HK-2 (cell line): ENCODE results near the gene DOCK3.
"Not testable (repeated sequence)": the region's sequence is repeated elsewhere in the genome, so short reads cannot be mapped to it uniquely, and the experiment has no call there.

ENCODE experiments used
- DNase-seq: peaks from one replicate; pipeline ENCODE4 v3.0.0-alpha.2; 2018; ENCODE audit not compliant: unreplicated experiment

Gene DOCK3

GRCh38 chr3:50983887-50984286, 309.2 kb downstream of the DOCK3 start:
- no peak for DNase-seq

- DNase-seq, result no peak
Measured at GRCh38 chr3:50985893-50986292, 311.2 kb downstream of the DOCK3 start.

GRCh38 chr3:50986726-50987125, 312.0 kb downstream of the DOCK3 start:
- DNase-seq, result no peak

DNA sequence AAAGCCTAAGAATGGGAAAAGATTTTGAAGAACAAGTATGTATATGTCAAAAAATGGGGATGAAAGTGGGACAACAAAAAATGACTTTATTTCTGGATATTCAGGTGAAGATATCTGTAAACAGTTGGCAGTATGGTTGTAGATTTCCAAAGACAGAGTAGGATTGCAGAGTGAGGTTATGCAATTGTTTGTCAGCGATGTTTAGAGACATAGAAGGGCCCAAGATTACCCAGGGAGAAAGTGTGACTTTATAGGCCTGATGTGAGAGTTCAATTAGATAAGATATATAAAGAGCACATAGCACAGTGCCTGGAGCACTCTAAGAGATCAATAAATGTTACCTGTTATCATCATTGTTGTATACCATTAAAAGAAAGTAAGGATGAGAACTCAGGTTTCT, 319.8 kb downstream of the DOCK3 start:
- no peak for DNase-seq

GRCh38 chr3:50995085-50995824, 320.5 kb downstream of the DOCK3 start:
- no peak for DNase-seq

DNA sequence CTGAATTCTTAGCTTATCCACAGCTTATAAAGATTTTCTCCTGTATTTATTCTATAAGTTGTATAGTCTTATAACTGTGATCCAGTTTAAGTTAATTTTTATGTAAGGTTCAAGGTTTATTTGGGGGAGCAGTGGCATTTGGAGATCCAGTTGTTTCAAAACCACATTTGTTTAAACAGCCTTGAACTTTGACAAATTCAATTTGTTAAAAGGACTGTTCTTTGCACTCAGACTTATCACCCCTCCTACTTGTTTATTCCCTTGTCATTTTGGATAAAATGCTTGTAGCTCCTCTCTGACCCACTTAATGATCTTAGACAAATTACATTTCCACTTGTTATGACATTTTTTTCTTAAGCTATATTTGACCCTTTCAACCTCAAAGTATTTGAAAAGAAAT, 327.8 kb downstream of the DOCK3 start:
- no peak for DNase-seq

- no peak for DNase-seq
Measured at GRCh38 chr3:51004235-51004634, 329.5 kb downstream of the DOCK3 start.

DNA sequence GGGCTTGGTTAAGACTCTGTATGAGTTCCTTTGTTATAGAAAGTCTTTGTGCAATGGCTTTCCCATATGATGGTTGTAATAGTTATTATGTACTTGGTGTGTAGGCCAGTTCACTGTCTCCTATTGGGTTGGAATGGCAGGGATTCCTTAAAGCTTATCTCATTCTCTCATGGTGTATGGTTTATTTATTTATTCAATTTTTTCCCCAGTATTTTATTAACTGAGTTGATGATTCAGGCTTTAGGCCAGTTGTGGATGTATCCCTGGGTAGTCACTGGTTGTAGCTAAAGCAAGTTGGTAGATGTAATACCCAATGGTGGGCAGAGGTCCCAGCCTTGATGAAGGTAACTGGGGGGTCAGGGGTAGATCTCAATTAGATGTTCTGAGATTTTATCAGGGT, 349.4 kb downstream of the DOCK3 start:
- DNase-seq, result no peak

DNA sequence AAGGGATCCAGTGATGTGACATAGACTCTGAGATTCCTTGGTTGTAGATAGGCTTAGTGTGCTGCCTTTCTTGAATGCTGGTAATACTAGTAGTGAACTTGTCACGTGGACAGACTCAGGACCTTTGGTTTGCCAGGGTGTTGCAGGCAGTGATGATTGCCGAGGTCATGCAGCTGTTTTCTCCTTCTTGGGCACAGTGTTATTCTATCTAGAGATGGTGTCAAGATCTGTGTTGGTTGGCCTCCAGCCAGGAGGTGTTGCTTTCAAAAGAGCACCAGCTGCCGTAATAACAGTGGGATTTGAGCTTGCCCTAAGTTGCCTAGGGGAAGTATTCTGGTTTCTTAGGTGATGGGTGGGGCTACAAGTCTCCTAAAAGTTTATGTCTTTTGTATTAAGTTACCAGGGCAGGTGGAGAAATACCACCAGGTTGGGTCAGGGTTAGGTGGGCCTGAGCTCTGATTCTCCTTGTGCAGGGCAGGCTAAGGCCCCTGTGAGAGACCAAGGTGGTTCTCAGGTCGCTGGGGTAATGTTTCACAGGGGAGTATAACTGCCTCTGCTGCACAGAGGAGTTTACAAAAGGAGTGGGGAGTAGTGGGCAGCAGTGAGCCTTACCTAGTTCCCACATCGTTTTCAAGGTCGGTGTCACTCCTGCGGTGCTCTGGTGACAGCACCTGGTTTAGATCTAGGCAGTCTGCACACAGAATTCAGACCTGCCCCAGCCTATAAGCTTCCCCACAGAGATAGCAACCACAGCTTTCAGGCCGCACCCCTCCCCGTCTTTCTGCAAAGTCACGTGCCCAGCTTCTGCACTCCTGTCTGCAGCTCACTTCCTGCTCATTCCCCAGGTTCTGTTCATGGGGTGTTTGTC, 350.3 kb downstream of the DOCK3 start:
- DNase-seq, result no peak

- DNase-seq, result no peak
Measured at GRCh38 chr3:51031666-51032065, 356.9 kb downstream of the DOCK3 start.

DNA sequence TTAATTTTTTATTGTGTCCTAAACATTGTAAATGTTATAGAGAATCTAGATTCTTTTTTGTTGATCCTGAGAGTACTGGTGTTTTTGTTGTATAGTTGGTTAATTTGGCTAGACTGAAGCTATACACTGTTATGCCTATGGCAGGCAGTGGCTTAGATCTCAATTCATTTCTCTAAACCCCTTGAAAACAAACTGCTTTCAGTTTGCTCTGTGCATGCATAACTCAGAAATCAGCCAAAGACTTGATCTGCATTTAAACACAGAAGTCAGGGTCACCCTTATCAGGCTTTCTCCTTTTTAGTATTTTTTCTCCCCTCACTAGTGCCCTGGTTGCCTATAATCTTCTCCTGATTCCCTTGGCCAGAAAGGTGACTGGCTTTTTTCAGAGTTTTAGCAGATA, 360.9 kb downstream of the DOCK3 start:
- DNase-seq, result no peak

DNA sequence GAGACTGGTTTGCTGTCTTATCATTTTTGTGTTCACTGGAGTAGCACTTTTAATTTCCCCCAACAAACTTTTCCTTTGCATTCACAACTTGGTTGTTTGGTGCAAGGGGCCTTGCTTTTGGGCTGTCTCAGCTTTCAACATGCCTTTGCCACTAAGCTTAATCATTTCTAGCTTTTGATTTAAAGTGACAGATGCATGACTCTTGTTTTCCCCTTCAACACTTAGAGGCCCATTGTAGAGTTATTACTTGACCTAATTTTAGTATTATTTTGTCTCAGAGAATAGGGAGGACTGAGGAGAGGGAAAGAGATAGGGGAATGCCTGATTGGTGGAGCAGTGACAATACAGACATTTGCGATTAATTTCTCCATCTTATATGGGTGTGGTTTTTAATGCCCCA, 370.3 kb downstream of the DOCK3 start:
- DNase-seq, result no peak

- no peak for DNase-seq
Measured at GRCh38 chr3:51052562-51052961, 377.8 kb downstream of the DOCK3 start.

DNA sequence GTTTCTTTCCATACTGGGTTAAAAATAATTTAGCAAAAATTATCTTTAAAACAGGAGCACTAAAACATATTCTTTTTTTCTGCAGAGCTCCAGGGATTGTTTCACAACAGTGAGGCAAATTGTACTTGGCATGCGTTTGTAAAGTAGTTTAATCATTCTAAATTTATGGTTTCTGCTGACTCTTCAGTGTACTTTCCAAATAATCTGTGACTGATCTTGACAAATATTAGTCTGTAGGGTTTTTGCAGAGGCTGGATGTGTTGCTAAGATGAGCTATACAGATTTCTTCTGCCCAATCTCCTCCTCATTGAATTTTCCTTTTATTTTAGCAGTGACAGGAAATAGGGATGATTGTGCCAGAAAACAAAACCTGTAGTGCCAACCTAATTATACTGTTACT, 382.4 kb downstream of the DOCK3 start:
- no peak for DNase-seq

- DNase-seq, result no peak
Measured at GRCh38 chr3:51063053-51063452, 388.3 kb downstream of the DOCK3 start.

- no peak for DNase-seq
Measured at GRCh38 chr3:51075221-51075775, 400.6 kb downstream of the DOCK3 start.

DNA sequence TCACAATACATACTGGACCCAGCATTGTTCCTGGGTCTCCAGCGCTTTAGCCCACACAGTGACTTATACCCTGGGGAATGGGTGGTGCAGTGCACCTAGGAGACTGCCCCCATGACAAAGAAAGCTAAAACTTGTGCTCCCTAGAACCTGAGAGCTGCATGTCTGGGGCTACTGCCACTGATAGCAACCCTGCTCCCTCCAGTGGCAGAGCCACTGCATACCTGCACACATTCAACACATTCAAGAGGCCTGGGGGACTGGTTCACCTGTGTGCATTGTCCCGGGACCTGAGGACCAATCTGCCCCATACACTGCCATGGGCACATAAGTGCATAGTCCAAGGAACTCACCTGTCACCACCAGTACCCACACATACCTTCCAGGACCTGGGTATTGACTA, 407.6 kb downstream of the DOCK3 start:
- no peak for DNase-seq

- no peak for DNase-seq
Measured at GRCh38 chr3:51083490-51083889, 408.8 kb downstream of the DOCK3 start.

- DNase-seq, result not testable (repeated sequence)
Measured at GRCh38 chr3:51092141-51092540, 417.4 kb downstream of the DOCK3 start.

DNA sequence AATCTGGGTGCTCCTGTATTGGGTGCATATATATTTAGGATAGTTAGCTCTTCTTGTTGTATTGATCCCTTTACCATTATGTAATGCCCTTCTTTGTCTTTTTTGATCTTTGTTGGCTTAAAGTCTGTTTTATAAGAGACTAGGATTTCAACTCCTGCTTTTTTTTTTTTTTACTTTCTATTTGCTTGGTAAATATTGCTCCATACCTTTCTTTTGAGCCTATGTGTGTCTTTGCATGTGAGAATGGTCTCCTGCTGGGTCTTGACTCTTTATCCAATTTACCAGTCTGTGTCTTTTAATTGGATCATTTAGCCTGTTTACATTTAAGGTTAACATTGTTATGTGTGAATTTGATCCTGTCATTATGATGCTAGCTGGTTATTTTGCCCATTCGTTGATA, 420.1 kb downstream of the DOCK3 start:
- not testable (repeated sequence) for DNase-seq

- peak; percentile 25 for DNase-seq
Measured at GRCh38 chr3:51099794-51100535, 425.2 kb downstream of the DOCK3 start.

- DNase-seq, result no peak
Measured at GRCh38 chr3:51100536-51100851, 425.8 kb downstream of the DOCK3 start.
